RWPE1 (cell line): ENCODE measurements around the gene FADS2.

Experiments used
- CTCF ChIA-PET: fragments of 350-600 bp; sonication (Branson Sonifier 250); formaldehyde crosslinking; extraction: SDS; loops from one replicate; lab custom pipeline; 2021; lab: Yijun Ruan, JAX
- POLR2A ChIA-PET: fragments of 400-600 bp; formaldehyde crosslinking; extraction: SDS; loops from one replicate; lab custom pipeline; 2020; ENCODE audit warnings: antibody characterized with exemption; ENCODE audit not compliant: low non-redundant PET; lab: Yijun Ruan, JAX
- DNase-seq: peaks from one replicate; pipeline ENCODE4 v3.0.0; 2012; ENCODE audit warnings: low spot score
- H3K27ac ChIP-seq: fragments of 450-650 bp; 2 replicates; pipeline ENCODE4 v1.5.1; 2017
- CTCF ChIP-seq: fragments of 450-650 bp; conservative IDR thresholded peaks from 2 replicates; pipeline ENCODE4 v1.5.1; 2017; ENCODE audit warnings: low read depth, mild to moderate bottlenecking

Gene FADS2

DNA sequence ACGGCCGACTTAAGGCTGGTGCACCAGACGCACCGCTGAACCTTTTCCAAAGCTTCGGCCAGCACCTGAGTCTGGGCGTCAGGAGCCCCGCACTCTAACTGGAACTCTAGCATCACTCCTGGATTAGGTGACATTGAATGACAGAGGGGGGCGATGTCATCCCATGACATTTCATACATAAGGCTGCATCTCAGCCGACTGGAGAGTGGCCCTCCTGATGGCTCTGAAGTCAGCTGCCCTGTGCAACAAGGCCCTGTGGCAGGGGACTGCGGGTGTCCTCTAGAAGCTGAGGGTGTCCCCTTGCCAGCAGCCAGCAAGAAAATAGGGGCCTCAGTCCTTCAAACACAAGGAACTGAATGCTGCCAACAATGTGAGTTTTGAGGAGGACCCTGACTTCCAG, 73.3 kb downstream of the FADS2 start:
- TF ChIP-seq CTCF, result no peak
- POLR2A ChIA-PET, result no interaction called here
- H3K27ac ChIP-seq, result peak overlapping the region; percentile 9; the same call in 1 of the 2 replicates
- CTCF ChIA-PET, result interaction anchor here (0.7 to 4.8 kb wide), 5 partner anchors 9 to 207 kb away, joined by 3 to 62 read pairs (median 3); no protein-coding TSS in a partner anchor
- no peak for DNase-seq

DNA sequence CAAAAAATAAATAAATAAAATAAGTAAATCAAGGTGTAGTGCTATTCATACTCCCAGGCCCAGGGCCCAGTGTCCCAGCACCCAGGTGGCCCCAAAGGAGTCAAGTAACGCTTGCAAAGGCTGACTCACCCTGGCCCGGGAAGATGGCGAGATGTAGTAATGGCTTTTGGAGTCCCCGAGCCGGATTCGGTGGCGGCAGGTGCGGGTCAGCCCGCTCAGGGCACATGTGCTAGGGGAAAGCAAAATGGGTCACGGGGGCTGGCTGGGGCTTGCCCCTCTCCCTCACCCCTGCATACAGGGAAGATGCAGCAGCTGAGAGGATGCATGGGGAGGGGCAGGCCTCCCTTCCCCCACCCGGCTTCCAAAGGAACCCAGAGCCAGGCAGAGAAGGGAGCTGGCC, 74.2 kb downstream of the FADS2 start:
- no peak for DNase-seq
- no peak for TF ChIP-seq CTCF
- H3K27ac ChIP-seq, result peak overlapping the region; percentile 9; the same call in 1 of the 2 replicates
- ChIA-PET CTCF (interaction anchor here (0.6 to 4.2 kb wide), 5 partner anchors 122 to 206 kb away, joined by 3 to 21 read pairs (median 3); no protein-coding TSS in a partner anchor), POLR2A (no interaction called here)

DNA sequence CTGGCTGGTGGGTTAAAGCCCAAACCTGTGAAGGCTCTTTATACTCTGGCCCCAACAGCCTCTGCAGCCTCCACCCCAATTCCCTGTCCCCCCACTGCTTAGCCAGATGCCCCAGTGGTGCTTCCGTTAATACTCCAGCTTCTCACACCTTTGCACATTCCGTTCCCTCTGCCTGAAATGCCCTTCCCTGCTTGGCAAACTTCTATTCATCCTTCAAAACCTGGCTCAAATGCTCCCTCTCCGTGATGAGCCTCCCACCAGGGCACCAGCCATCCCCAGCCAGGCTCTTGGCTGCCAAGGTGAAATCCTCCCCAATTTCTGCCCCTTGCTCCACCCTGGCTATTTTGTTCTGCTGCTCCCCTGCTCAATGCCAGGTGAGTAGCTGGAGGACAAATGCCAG, 75.7 kb downstream of the FADS2 start:
- CTCF ChIA-PET, result interaction anchor here (0.9 to 4.2 kb wide), 3 partner anchors 33 to 178 kb away, joined by 3 to 21 read pairs (median 3); no protein-coding TSS in a partner anchor
- no peak for TF ChIP-seq CTCF
- POLR2A ChIA-PET, result interaction anchor here (0.6 kb wide), 1 partner anchor 18 kb away, joined by 4 read pairs; no protein-coding TSS in a partner anchor

DNA sequence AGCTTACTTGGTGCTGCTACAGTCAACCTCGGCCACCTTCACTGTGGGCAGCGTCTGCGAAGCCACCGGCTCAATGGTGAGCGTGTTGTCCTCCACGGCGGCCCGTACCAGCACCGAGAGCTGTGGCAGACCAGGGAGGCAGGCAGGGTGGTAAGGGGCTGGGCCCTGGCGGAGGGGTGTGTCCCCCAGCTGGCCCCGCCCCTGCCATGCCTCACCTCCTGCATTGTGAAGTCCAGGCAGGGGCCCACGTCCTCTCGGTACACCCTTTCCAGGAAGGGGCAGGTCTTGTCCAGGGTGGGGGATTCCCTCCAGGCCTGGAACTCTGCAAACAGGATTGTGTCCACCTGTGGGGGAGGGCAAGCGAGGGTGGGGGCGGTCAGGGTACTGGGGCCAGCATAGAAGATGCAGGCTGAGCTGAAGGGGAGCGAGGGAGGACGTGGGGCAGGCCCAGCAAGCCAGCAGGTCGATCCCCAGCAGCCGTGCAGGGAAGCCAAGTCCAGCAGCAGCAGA, 76.5 kb downstream of the FADS2 start:
- DNase-seq, result no peak
- ChIA-PET CTCF (interaction anchor here (0.9 to 4.2 kb wide), 3 partner anchors 34 to 177 kb away, joined by 3 to 21 read pairs (median 8); no protein-coding TSS in a partner anchor), POLR2A (interaction anchor here (0.6 kb wide), 1 partner anchor 18 kb away, joined by 4 read pairs; no protein-coding TSS in a partner anchor)
- no peak overlapping the region for H3K27ac ChIP-seq
- TF ChIP-seq CTCF, result no peak

More for the DNA sequence above, 75.7 kb downstream of the FADS2 start:
- no peak for DNase-seq
- H3K27ac ChIP-seq, result no peak overlapping the region

DNA sequence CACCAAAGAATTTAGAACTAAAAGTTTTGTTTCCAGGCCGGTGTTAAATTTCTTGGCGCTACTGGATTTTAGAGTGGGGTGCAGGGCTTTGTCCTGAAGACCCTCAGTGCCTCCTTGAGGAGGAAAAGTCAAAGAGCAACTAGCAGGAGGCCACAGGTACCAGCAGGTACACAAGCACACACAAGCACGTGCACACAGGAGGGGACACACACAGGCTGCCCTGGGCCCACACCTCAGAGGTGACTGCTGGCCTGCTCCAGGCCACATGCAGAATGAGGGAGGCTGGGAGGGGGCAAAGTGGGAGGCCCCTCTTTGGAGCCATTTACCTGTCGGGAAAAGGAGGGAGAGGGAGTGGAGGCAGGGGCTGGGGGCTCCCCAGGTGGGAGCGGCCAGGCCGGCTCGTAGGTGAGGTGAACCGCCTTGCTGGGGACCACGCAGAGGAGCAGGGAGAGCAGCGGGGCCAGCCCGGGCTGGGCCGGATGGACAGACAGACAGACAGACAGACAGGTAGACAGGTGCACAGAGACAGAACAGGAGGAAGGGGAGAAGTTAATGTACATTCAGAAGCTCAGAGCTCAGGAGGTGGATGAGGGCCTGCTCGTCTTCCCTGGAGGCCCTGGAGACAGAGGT, 77.1 kb downstream of the FADS2 start:
- ChIA-PET POLR2A (interaction anchor here (0.6 kb wide), 1 partner anchor 57 kb away, joined by 3 read pairs; no protein-coding TSS in a partner anchor), CTCF (interaction anchor here (0.6 to 4.2 kb wide), 5 partner anchors 17 to 177 kb away, joined by 3 to 21 read pairs (median 7); no protein-coding TSS in a partner anchor)
- TF ChIP-seq CTCF, result no peak

DNA sequence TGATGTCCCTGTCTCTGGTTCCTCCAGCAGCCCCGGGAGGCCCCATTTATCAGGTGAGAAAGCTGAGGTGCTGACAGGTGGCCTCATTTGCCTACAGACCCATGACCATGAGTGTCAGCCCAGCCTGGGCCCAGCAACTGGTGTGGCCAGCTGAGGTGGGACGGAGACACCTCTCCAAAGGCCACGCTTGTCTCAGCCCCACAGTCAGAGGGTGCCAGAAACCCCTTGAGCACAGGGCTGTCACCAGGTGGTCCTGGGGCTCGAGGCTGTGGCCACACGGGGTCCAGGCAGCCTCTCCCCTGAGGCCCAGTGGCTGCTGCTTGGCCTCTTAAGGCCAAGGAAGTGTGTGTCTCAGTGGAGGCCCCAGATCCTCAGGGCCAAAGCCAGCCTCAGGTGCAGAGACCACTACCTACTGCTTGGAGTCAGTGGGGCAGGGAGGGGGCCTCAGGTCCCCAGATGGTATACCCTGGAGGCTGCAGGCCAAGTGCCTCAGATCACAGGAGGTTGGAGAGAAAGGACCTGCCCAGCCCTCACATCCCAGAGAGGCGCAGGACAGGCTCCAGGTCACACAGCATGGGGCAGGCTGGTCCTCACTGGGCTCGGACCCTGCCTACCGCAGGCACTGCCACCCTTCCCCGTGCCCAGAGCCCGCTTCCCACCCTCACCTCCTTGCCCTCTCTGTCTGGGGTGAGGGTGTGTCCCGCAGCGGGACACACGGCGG, 77.9 kb downstream of the FADS2 start:
- no peak overlapping the region for H3K27ac ChIP-seq
- ChIA-PET POLR2A (interaction anchor here (0.6 kb wide), 1 partner anchor 57 kb away, joined by 3 read pairs; no protein-coding TSS in a partner anchor), CTCF (interaction anchor here (0.6 to 4.2 kb wide), 4 partner anchors 16 to 176 kb away, joined by 3 to 21 read pairs (median 8); no protein-coding TSS in a partner anchor)
- TF ChIP-seq CTCF, result no peak
- DNase-seq, result no peak

More for the DNA sequence above, 77.1 kb downstream of the FADS2 start:
- no peak overlapping the region for H3K27ac ChIP-seq
- DNase-seq, result no peak
